SK-N-SH (cell line): Measurements from ENCODE around the gene PARP1. TPM values are rescaled to one million over a fixed set of nuclear protein-coding genes. Genes with fewer than 3 reads are reported as not detected.

Experiments
- CTCF ChIA-PET: fragments of 300-600, 350-600 bp; formaldehyde crosslinking; extraction: SDS; loops from one replicate; lab custom pipeline; 2021; lab: Yijun Ruan, JAX
- POLR2A ChIA-PET: fragments of 350-600 bp; sonication (Branson Sonifier 250); formaldehyde crosslinking; extraction: SDS; loops from one replicate; lab custom pipeline; 2020; ENCODE audit warnings: antibody characterized with exemption, inconsistent platforms; lab: Yijun Ruan, JAX
- DNase-seq: peaks from one replicate; pipeline ENCODE4 v3.0.0; 2012
- H2AFZ ChIP-seq: fragments of 200-600 bp; sonication (generic); 2 replicates; pipeline ENCODE4 v1.8.1; 2016; ENCODE audit warnings: antibody characterized with exemption, mild to moderate bottlenecking, low read depth
- H3F3A ChIP-seq: fragments of 200-600 bp; sonication (generic); replicated peaks from 2 replicates; pipeline ENCODE3; 2016; ENCODE audit warnings: antibody characterized with exemption, mild to moderate bottlenecking; ENCODE audit not compliant: insufficient read depth
- H3K27ac ChIP-seq, 2 experiments: fragments of 200-500 bp in 1 of 2; fragments of 200-600 bp in 1 of 2; sonication (Bioruptor generic) in 1 of 2; sonication (generic), shearing (Covaris generic) in 1 of 2; 2 replicates each; pipeline versions ENCODE4 v1.5.1 to v1.6.1; 2014 to 2016; ENCODE audit warnings: low read depth in 2 of 2, inconsistent platforms in 1 of 2, low read length in 1 of 2, mild to moderate bottlenecking in 1 of 2, mixed read lengths in 1 of 2
- H3K27me3 ChIP-seq: fragments of 200-600 bp; sonication (generic), shearing (Covaris generic); 2 replicates; pipeline ENCODE4 v1.6.1; 2016; ENCODE audit warnings: mixed run types; ENCODE audit not compliant: insufficient read depth
- H3K36me3 ChIP-seq, 2 experiments: fragments of 200-500 bp in 1 of 2; fragments of 200-600 bp in 1 of 2; sonication (Bioruptor generic) in 1 of 2; sonication (generic) in 1 of 2; replicated peaks in 1 of 2; 2 replicates each; pipeline versions ENCODE3 to v1.5.1; 2014 to 2016; ENCODE audit warnings: low read length in 1 of 2, mild to moderate bottlenecking in 1 of 2; ENCODE audit not compliant: insufficient read depth in 2 of 2, control insufficient read depth in 1 of 2
- H3K4me1 ChIP-seq, 2 experiments: fragments of 200-500 bp in 1 of 2; fragments of 200-600 bp in 1 of 2; sonication (Bioruptor generic) in 1 of 2; sonication (generic), shearing (Covaris generic) in 1 of 2; 2 replicates each; pipeline versions ENCODE4 v1.5.1 to v1.6.1; 2014 to 2016; ENCODE audit warnings: low read depth in 1 of 2, low read length in 1 of 2, mixed run types in 1 of 2; ENCODE audit not compliant: insufficient read depth in 2 of 2, control insufficient read depth in 1 of 2
- H3K4me2 ChIP-seq: fragments of 200-600 bp; sonication (generic), shearing (Covaris generic); 2 replicates; pipeline ENCODE4 v1.6.1; 2017; ENCODE audit warnings: mixed run types
- H3K4me3 ChIP-seq, 2 experiments: fragments of 200-500 bp in 1 of 2; fragments of 200-600 bp in 1 of 2; sonication (Bioruptor generic) in 1 of 2; sonication (generic), shearing (Covaris generic) in 1 of 2; 2 replicates each; pipeline versions ENCODE4 v1.5.1 to v1.8.1; 2014 to 2016; ENCODE audit warnings: low read depth in 2 of 2, inconsistent platforms in 1 of 2, low read length in 1 of 2, mild to moderate bottlenecking in 1 of 2, mixed read lengths in 1 of 2, moderate library complexity in 1 of 2
- H3K79me2 ChIP-seq: fragments of 200-600 bp; sonication (generic); 2 replicates; pipeline ENCODE4 v1.8.1; 2017; ENCODE audit warnings: mild to moderate bottlenecking; ENCODE audit not compliant: insufficient read depth
- H3K9ac ChIP-seq: fragments of 200-600 bp; sonication (generic); 2 replicates; pipeline ENCODE4 v1.6.1; 2017; ENCODE audit warnings: mixed run types
- H3K9me2 ChIP-seq: fragments of 200-600 bp; sonication (generic); 2 replicates; pipeline ENCODE4 v1.6.1; 2017; ENCODE audit warnings: mixed run types
- H3K9me3 ChIP-seq: fragments of 200-600 bp; sonication (generic); 2 replicates; pipeline ENCODE4 v1.6.1; 2017; ENCODE audit warnings: mixed run types, mild to moderate bottlenecking, moderate library complexity
- H4K20me1 ChIP-seq: fragments of 200-600 bp; sonication (generic); 2 replicates; pipeline ENCODE4 v1.6.1; 2017; ENCODE audit warnings: mild to moderate bottlenecking, mixed run types; ENCODE audit not compliant: insufficient read depth
- EP300 ChIP-seq, 2 experiments: IDR thresholded peaks; 2 replicates each; pipeline versions ENCODE4 v1.4.0 to v1.6.1; 2012; ENCODE audit warnings: borderline replicate concordance in 1 of 2, low read depth in 1 of 2, low read length in 1 of 2
- EZH2phosphoT487 ChIP-seq: fragments of 200-600 bp; sonication (generic); IDR thresholded peaks from 2 replicates; pipeline ENCODE4 v1.6.1; 2017; ENCODE audit warnings: low read depth, mixed run types, mild to moderate bottlenecking, antibody characterized with exemption, moderate library complexity, borderline replicate concordance
- FOXM1 ChIP-seq: IDR thresholded peaks from 2 replicates; pipeline ENCODE4 v1.4.0; 2012; ENCODE audit warnings: low read depth, mild to moderate bottlenecking
- GABPA ChIP-seq: IDR thresholded peaks from 2 replicates; pipeline ENCODE4 v1.4.0; 2012; ENCODE audit warnings: low read depth, mild to moderate bottlenecking
- GATA2 ChIP-seq: sonication (generic); formaldehyde crosslinking; IDR thresholded peaks from 2 replicates; pipeline ENCODE4 v1.5.0; 2020; ENCODE audit warnings: mild to moderate bottlenecking, missing genetic modification reagents
- MXI1 ChIP-seq: IDR thresholded peaks from 2 replicates; pipeline ENCODE4 v1.6.1; 2012; ENCODE audit warnings: mild to moderate bottlenecking, low read depth, low read length, improper control_type of control experiment
- NRF1 ChIP-seq: IDR thresholded peaks from 2 replicates; pipeline ENCODE4 v1.6.1; 2012; ENCODE audit warnings: low read depth, mild to moderate bottlenecking, low read length
- RCOR1 ChIP-seq: fragments of 150-350 bp; IDR thresholded peaks from 2 replicates; pipeline ENCODE4 v1.6.1; 2017; ENCODE audit warnings: antibody characterized with exemption, low read length
- RFX5 ChIP-seq: IDR thresholded peaks from 2 replicates; pipeline ENCODE4 v1.6.1; 2012; ENCODE audit warnings: mild to moderate bottlenecking, improper control_type of control experiment, low read length
- RXRA ChIP-seq: IDR thresholded peaks from 2 replicates; pipeline ENCODE4 v1.4.0; 2012; ENCODE audit warnings: low read depth, mild to moderate bottlenecking, borderline replicate concordance
- SIN3A ChIP-seq: IDR thresholded peaks from 2 replicates; pipeline ENCODE4 v1.6.1; 2012; ENCODE audit warnings: low read depth, mild to moderate bottlenecking, low read length, moderate library complexity, borderline replicate concordance
- TCF12 ChIP-seq: IDR thresholded peaks from 2 replicates; pipeline ENCODE4 v1.4.0; 2012
- TEAD4 ChIP-seq: IDR thresholded peaks from 2 replicates; pipeline ENCODE4 v1.4.0; 2012; ENCODE audit warnings: mild to moderate bottlenecking, borderline replicate concordance; ENCODE audit not compliant: insufficient read depth
- YY1 ChIP-seq: IDR thresholded peaks from 2 replicates; pipeline ENCODE4 v1.4.0; 2012; ENCODE audit warnings: low read depth, mild to moderate bottlenecking
- WGBS: methylation state at CpG from one replicate; pipeline ENCODE4 v1.1.6; 2017; ENCODE audit warnings: low lambda C conversion rate; 5-methylcytosine and 5-hydroxymethylcytosine counted together
- polyA plus RNA-seq, 3 experiments: library from polyadenylated mRNA; depleted of rRNA; stranded (reverse); fragments of >200 nt; gene quantifications; 2 replicates each; pipeline ENCODE4 v1.2.3, GENCODE V29; 2012
- TF ChIP-seq, protein P1 (sequence below): fragments of 150-350 bp; IDR thresholded peaks from 2 replicates; pipeline ENCODE4 v1.6.1; 2016; ENCODE audit warnings: mild to moderate bottlenecking, low read depth, low read length
- TF ChIP-seq, protein P2 (sequence below): IDR thresholded peaks from 2 replicates; pipeline ENCODE4 v1.4.0; 2012; ENCODE audit warnings: low read depth, borderline replicate concordance
- TF ChIP-seq, protein P3 (sequence below): IDR thresholded peaks from 2 replicates; pipeline ENCODE4; 2012
- TF ChIP-seq, protein P4 (sequence below): fragments of 150-350 bp; IDR thresholded peaks from 2 replicates; pipeline ENCODE4 v1.6.1; 2017; ENCODE audit warnings: antibody characterized with exemption, low read length, low read depth, borderline replicate concordance
- TF ChIP-seq, protein P5 (sequence below): fragments of 200-600 bp; sonication (generic); IDR thresholded peaks from 2 replicates; pipeline ENCODE4 v1.6.1; 2017; ENCODE audit warnings: antibody characterized with exemption, mild to moderate bottlenecking, moderate library complexity

Gene PARP1
- polyA plus RNA-seq, 1 of the 3 experiments (the other 2 are of a cell fraction): 239 TPM

DNA sequence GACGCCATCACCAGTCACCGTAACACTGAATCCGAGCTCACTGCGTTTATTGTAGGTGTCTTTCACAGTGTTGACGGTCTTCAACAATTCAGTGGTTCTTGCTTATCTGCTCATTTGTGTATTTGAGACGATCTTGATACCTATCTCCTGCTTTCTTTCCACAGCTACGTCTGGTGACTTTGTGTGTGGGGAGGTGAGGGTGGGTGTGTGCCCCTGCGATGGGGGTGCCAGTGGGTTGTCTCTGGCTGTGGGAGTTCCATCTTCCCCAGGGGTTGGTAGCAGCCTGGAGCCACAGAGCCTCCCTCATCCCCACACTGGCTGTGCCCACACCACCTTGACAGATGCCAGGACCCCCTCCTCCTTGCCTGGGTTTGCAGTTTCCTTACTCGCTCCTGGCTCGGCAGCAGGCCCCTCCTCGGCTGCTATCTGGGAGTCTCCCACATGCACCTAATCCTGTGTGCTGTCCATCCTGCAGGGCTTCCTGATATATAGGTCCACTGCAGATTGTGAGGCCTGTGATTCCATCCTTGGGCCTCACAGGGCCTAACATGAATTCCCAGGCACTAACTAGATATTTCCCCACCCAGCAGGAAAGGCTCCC, 6.3 kb upstream of the PARP1 start:
- ChIA-PET CTCF (interaction anchor here (0.9 to 9.1 kb wide), 3 partner anchors 9 to 11 kb away, joined by 3 to 82 read pairs (median 3); no protein-coding TSS in a partner anchor), POLR2A (no interaction called here)
- Histone ChIP-seq H3K9me2 (no peaks in the 10 kb centered on the region), H3K9me3 (no peaks in the 10 kb centered on the region), H2AFZ (no peak overlapping the region), H3K4me2 (no peak overlapping the region), H3K4me1 (no peaks in the 10 kb centered on the region), H3K4me3 (no peak overlapping the region), H3F3A (no peaks in the 10 kb centered on the region), H3K27me3 (peaks cover 10% of the 10 kb centered on the region; the same call in 1 of the 2 replicates), H3K27ac (no peak overlapping the region), H3K9ac (no peak overlapping the region), H4K20me1 (no peaks in the 10 kb centered on the region), H3K79me2 (no peaks in the 10 kb centered on the region), H3K36me3 (no peaks in the 10 kb centered on the region)
- 64% methylated on average over 8 of the region's 11 CpGs for WGBS
- DNase-seq: no peak
- TF ChIP-seq, protein P1, sequence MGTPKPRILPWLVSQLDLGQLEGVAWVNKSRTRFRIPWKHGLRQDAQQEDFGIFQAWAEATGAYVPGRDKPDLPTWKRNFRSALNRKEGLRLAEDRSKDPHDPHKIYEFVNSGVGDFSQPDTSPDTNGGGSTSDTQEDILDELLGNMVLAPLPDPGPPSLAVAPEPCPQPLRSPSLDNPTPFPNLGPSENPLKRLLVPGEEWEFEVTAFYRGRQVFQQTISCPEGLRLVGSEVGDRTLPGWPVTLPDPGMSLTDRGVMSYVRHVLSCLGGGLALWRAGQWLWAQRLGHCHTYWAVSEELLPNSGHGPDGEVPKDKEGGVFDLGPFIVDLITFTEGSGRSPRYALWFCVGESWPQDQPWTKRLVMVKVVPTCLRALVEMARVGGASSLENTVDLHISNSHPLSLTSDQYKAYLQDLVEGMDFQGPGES: no peak
- TF ChIP-seq YY1: no peak
- TF ChIP-seq SIN3A: no peak
- TF ChIP-seq MXI1: no peak
- no peak for TF ChIP-seq EZH2phosphoT487
- TF ChIP-seq TCF12: no peak
- TF ChIP-seq EP300 (IDR thresholded peaks at IDR 0.05; ENCODE audit: borderline replicate concordance in 1 of 2, low read depth in 1 of 2, low read length in 1 of 2): no peak
- no peak for TF ChIP-seq RFX5
- TF ChIP-seq, protein P2, sequence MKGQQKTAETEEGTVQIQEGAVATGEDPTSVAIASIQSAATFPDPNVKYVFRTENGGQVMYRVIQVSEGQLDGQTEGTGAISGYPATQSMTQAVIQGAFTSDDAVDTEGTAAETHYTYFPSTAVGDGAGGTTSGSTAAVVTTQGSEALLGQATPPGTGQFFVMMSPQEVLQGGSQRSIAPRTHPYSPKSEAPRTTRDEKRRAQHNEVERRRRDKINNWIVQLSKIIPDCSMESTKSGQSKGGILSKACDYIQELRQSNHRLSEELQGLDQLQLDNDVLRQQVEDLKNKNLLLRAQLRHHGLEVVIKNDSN: no peak
- no peak for TF ChIP-seq GABPA
- no peak for TF ChIP-seq RXRA
- TF ChIP-seq FOXM1: no peak
- no peak for TF ChIP-seq GATA2 (CRISPR knock-in tag)

DNA sequence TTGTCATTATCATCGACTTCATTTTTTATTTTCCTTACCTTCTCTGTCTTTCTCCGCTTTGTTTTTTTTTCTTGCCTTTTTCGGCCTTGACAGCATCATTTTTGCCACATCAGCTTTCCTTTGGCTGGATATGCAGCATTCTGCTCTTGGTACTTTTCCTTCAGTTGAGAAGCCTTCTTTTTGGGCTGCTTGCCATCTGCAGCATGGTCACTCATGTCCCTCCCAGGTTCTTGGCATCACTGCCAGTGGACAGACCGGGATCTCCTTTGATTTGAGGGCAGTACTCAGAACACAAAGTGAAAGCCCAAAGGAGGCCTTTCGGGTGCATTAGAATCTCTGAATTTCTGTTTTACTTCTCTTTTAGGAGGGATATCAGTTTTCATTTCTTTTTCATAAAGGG, 3.7 kb upstream of the PARP1 start:
- no peak for DNase-seq
- TF ChIP-seq SIN3A (no peak), RFX5 (no peak), EZH2phosphoT487 (no peak), TEAD4 (no peak), NRF1 (no peak), RCOR1 (no peak)
- TF ChIP-seq, protein P3, sequence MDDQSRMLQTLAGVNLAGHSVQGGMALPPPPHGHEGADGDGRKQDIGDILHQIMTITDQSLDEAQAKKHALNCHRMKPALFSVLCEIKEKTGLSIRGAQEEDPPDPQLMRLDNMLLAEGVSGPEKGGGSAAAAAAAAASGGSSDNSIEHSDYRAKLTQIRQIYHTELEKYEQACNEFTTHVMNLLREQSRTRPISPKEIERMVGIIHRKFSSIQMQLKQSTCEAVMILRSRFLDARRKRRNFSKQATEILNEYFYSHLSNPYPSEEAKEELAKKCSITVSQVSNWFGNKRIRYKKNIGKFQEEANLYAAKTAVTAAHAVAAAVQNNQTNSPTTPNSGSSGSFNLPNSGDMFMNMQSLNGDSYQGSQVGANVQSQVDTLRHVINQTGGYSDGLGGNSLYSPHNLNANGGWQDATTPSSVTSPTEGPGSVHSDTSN: no peak
- TF ChIP-seq, protein P4, sequence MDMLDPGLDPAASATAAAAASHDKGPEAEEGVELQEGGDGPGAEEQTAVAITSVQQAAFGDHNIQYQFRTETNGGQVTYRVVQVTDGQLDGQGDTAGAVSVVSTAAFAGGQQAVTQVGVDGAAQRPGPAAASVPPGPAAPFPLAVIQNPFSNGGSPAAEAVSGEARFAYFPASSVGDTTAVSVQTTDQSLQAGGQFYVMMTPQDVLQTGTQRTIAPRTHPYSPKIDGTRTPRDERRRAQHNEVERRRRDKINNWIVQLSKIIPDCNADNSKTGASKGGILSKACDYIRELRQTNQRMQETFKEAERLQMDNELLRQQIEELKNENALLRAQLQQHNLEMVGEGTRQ: no peak
- TF ChIP-seq, protein P5, sequence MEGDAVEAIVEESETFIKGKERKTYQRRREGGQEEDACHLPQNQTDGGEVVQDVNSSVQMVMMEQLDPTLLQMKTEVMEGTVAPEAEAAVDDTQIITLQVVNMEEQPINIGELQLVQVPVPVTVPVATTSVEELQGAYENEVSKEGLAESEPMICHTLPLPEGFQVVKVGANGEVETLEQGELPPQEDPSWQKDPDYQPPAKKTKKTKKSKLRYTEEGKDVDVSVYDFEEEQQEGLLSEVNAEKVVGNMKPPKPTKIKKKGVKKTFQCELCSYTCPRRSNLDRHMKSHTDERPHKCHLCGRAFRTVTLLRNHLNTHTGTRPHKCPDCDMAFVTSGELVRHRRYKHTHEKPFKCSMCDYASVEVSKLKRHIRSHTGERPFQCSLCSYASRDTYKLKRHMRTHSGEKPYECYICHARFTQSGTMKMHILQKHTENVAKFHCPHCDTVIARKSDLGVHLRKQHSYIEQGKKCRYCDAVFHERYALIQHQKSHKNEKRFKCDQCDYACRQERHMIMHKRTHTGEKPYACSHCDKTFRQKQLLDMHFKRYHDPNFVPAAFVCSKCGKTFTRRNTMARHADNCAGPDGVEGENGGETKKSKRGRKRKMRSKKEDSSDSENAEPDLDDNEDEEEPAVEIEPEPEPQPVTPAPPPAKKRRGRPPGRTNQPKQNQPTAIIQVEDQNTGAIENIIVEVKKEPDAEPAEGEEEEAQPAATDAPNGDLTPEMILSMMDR: no peak
- H4K20me1 ChIP-seq: peaks cover 3% of the 10 kb centered on the region; the same call in 1 of the 2 replicates
- no peak overlapping the region for H2AFZ ChIP-seq
- H3K4me1 ChIP-seq: peaks cover 0 to 3% of the 10 kb centered on the region in 2 experiments; a peak in 2 of 4 replicates
- H3K36me3 ChIP-seq: no peaks in the 10 kb centered on the region
- peaks cover 5% of the 10 kb centered on the region for H3F3A ChIP-seq
- ChIA-PET POLR2A (no interaction called here), CTCF (interaction anchor here (9.1 kb wide), 1 partner anchor 12 kb away, joined by 82 read pairs; no protein-coding TSS in a partner anchor)
- no peak overlapping the region for H3K4me3 ChIP-seq
- H3K79me2 ChIP-seq: peaks cover 8% of the 10 kb centered on the region
- no peak overlapping the region for H3K9ac ChIP-seq
- no peaks in the 10 kb centered on the region for H3K9me3 ChIP-seq
- H3K27me3 ChIP-seq: no peaks in the 10 kb centered on the region
- WGBS: 79% methylated on average over 5 of the region's 5 CpGs
- no peak overlapping the region for H3K27ac ChIP-seq
- no peaks in the 10 kb centered on the region for H3K9me2 ChIP-seq
- H3K4me2 ChIP-seq: no peak overlapping the region
